HG02642 (cell line): Measurements from ENCODE around the gene P3H1.
"Not testable (repeated sequence)": the region's sequence is repeated elsewhere in the genome, so short reads cannot be mapped to it uniquely, and the experiment has no call there.

Experiments used
- ATAC-seq: cut with Tn5 transposase; IDR thresholded peaks from one replicate; pipeline ENCODE4 v1.9.1; 2021; ENCODE audit warnings: mild to moderate bottlenecking; ENCODE audit not compliant: unreplicated experiment, poor library complexity

P3H1 gene

GRCh38 chr1:42773420-42773819 lies 6.6 kb upstream of the P3H1 start:
- ATAC-seq: no peak

GRCh38 chr1:42769811-42770210 lies 3.0 kb upstream of the P3H1 start:
- ATAC-seq: no peak

DNA sequence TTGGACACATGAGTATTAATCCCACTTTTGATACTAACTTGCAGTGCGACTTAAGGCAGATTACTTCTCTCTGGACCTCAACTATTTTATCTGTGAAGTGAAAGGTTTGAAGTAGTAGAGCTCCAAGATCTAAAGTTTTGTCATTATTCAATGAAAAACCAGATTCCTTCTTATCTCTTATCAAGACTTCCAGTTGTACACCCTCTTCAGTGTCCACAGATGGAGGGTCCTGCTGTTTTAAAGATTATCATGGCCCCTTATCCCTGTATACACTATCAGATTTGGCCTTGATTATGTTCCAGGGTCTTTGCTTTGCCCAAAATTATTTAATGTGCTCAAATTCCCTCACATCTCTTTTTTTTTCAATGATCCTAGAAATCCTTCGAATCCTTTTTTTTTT lies 1.3 kb upstream of the P3H1 start:
- no peak for ATAC-seq

GRCh38 chr1:42767510-42768000 lies 727 bp upstream of the P3H1 start:
- peak; percentile 37 for ATAC-seq

GRCh38 chr1:42765832-42766740 lies 742 bp downstream of the P3H1 start:
- ATAC-seq: peak; percentile 33

DNA sequence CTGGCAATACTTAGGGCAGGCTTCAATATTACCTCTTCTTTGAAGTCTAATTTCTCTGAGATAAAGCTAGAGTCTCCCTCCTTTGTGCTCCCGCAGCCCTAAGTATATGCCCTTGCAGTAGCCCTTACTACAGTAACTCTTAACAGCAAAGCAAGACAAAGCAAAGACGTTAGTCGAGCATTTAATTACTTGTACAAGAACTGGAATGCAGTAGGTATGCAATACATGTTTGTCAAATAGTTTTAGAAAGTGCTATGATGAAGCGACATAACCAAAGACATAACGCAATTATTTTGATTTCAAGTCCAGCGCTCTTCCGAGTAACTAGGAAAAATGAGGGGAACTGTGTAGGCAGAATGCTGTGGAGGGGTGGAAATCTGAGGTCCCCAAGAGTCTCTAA lies 1.6 kb downstream of the P3H1 start:
- ATAC-seq: no peak

DNA sequence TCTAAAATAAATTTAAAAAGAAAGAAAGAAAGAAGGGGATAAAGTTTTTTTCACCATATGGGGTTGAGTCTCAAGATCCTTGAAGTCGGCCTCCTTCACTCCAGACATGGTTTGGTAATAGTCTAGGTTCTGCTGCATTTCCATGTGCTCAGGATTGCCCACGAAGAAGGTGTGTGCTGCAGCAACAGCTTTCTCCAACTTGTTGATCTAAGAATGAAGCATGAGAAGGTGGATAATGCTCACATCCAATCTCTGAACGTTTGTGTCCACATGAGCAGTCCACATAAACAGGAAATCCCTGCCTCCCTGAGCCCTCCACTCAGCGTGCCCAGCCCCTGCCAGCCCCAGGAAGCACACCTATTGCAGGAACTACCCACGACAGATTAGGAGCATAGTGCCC lies 4.6 kb downstream of the P3H1 start:
- ATAC-seq: no peak

DNA sequence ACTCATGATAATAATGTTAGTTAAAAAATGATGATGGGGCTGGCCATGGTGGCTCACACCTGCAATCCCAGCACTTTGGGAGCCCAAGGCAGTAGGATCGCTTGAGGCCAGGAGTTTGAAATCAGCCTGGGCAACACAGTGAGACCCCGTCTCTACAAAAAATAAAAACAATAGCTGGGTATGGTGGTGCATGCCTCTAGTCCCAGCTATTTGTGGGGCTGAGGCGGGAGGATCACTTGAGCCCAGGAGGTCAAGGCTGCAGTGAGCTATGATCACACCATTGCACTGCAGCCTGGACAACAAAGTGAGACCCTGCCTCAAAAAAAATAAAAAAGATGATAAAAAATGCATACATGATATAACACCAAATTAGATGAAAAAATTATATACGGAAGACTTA lies 5.3 kb downstream of the P3H1 start:
- ATAC-seq: no peak

- ATAC-seq: no peak
These were observed 7.7 kb downstream of the P3H1 start for GRCh38 chr1:42759114-42759513.

DNA sequence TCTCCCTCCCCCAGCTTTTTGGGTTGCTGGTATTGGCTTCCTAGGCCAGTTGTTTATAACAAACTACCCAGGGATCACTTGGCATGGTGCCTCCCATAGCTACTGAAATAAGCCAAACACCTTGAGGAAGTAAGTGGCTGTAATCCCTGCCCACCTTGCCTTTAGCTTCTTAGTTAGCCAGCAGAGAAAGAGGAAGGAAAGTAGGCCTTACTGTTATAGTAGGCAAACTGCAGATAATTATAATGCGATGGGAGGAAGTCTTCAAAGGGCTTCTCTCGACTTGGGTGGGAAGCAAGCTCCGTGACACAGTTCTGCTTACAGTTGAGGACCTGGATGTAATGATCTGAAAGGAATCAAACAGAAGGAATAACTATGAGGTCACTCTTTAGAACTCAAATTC lies 8.2 kb downstream of the P3H1 start:
- ATAC-seq: no peak

GRCh38 chr1:42757892-42758275 lies 8.9 kb downstream of the P3H1 start:
- ATAC-seq: no peak

DNA sequence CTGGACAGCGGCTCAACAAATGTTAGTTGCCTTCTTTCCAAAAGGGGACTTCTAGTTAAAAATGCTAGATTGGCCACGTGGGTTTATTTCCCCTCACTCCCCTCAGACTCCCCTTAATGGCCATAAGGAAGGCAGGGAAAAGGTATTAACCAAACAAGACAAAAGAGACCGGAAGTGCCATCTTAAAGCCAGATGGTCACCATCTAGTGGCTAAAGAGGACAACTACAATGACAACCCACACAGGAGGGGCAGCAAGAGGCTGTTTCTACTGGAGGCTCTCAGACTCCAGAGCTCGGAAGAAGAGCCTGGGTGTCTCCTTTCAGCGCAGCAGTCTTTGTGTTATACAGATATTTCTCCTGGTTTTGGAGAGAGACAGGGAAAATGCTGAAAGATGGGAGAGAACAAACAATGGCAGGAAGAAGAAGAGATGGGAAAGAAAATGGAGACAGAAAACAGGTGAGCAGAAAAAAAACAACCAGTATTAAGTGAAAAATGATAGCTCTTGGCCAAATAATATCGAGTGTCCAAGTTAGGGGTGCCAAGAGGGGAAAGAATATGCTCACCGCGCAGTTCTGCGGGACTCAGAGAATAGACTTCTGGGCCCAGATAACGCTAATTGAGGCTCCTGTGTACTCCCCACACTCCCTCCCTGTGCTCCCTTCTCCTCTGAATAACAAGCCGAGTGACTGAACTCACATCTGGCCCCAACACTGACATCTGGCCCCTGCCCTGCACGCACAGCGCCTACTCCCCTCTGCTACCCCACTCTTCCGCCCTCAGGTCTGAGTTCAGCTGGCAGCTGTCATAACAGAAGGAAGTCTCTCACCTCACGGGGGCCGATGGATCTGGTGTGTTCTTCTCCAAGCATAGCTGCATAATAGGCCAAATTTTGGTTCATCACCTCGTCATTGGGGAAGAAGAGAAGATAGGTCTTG lies 9.6 kb downstream of the P3H1 start:
- no peak for ATAC-seq

- ATAC-seq: no peak
These were observed 13.8 kb downstream of the P3H1 start for GRCh38 chr1:42753070-42753469.

DNA sequence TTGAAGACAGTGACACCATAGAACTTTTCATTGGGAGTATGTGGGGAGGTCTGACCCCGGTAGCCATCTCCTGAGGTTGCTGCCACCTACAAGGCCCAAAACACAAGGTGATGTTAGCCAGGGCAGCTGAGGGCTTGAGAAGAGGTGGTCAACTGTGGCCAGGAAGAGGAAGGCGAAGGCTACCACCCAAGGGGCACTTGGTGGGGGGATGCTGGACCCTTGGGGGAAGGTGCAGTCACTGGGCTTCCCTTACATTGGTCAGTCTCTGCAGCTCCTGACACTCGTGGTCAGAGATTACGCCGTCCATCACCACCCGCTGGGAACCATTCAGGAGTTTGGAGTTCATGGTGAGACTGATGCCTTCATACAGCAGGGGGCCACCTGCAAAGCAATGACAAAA lies 14.5 kb downstream of the P3H1 start:
- ATAC-seq: no peak

GRCh38 chr1:42751511-42752070 lies 15.2 kb downstream of the P3H1 start:
- not testable (repeated sequence) for ATAC-seq

DNA sequence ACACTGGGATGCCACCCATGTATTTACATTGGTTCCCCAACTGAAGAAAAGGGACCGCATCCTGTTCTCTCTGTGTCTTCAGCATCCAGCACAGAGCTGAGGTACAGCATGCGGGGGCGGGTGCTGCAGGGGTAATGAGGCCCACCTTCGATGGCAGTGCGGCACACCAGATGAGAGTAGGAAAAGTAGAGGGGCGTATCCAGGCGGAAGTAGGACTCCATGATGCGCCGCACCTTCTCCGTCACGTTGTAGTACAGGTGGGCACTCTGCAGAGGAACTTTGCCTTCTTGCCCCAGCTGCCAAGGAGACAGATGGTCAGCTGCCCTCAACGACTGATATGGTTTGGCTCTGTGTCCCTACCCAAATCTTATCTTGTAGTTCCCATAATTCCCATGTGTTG lies 16.8 kb downstream of the P3H1 start:
- ATAC-seq: no peak

GRCh38 chr1:42748461-42749410 lies 18.1 kb downstream of the P3H1 start:
- no peak for ATAC-seq

GRCh38 chr1:42748021-42748420 lies 18.8 kb downstream of the P3H1 start:
- ATAC-seq: no peak

GRCh38 chr1:42747125-42747524 lies 19.7 kb downstream of the P3H1 start:
- ATAC-seq: no peak
